HEK293 (cell line): ENCODE data around the gene FAM43A.
A peak's percentile ranks its signal among the peaks of the same experiment; 100 is the strongest.

ENCODE experiments used
- GLIS2 ChIP-seq: fragments of 450-650 bp; formaldehyde crosslinking; IDR thresholded peaks from 2 replicates; pipeline ENCODE4 v1.5.1; 2016; ENCODE audit warnings: missing biosample characterization, missing genetic modification characterization
- HOXD13 ChIP-seq: sonication (generic); formaldehyde crosslinking; IDR thresholded peaks from 2 replicates; pipeline ENCODE4 v1.8.0; 2022; ENCODE audit warnings: missing genetic modification reagents, borderline replicate concordance
- PATZ1 ChIP-seq: fragments of 450-650 bp; formaldehyde crosslinking; IDR thresholded peaks from 2 replicates; pipeline ENCODE4 v1.5.1; 2016; ENCODE audit warnings: missing biosample characterization, missing genetic modification characterization
- PRDM1 ChIP-seq: fragments of 450-650 bp; formaldehyde crosslinking; IDR thresholded peaks from 2 replicates; pipeline ENCODE4; 2016; ENCODE audit warnings: missing biosample characterization, missing genetic modification characterization
- SCRT2 ChIP-seq: fragments of 450-650 bp; formaldehyde crosslinking; IDR thresholded peaks from 2 replicates; pipeline ENCODE4 v1.5.1; 2016; ENCODE audit warnings: missing biosample characterization, missing genetic modification characterization
- TRIM28 ChIP-seq: IDR thresholded peaks from 2 replicates; pipeline ENCODE4 v1.6.1; 2011; ENCODE audit warnings: low read length, control low read depth, borderline replicate concordance
- YY1 ChIP-seq: fragments of 450-650 bp; formaldehyde crosslinking; IDR thresholded peaks from 2 replicates; pipeline ENCODE4 v1.5.1; 2018; ENCODE audit warnings: missing biosample characterization, missing genetic modification characterization
- ZBTB10 ChIP-seq: fragments of 450-650 bp; formaldehyde crosslinking; IDR thresholded peaks from 2 replicates; pipeline ENCODE4 v1.5.1; 2016; ENCODE audit warnings: missing biosample characterization, missing genetic modification characterization
- ZBTB17 ChIP-seq: fragments of 450-650 bp; formaldehyde crosslinking; IDR thresholded peaks from 2 replicates; pipeline ENCODE4 v1.5.1; 2016; ENCODE audit warnings: missing biosample characterization, missing genetic modification characterization
- ZBTB8A ChIP-seq: fragments of 450-650 bp; formaldehyde crosslinking; IDR thresholded peaks from 2 replicates; pipeline ENCODE4 v1.5.1; 2016; ENCODE audit warnings: missing biosample characterization, missing genetic modification characterization
- ZFP3 ChIP-seq: fragments of 450-650 bp; formaldehyde crosslinking; IDR thresholded peaks from 2 replicates; pipeline ENCODE4 v1.5.1; 2016; ENCODE audit warnings: low read depth, missing biosample characterization, missing genetic modification characterization
- ZFP37 ChIP-seq: fragments of 450-650 bp; formaldehyde crosslinking; IDR thresholded peaks from 2 replicates; pipeline ENCODE4 v1.5.1; 2016; ENCODE audit warnings: missing biosample characterization, missing genetic modification characterization
- ZNF140 ChIP-seq: fragments of 450-650 bp; formaldehyde crosslinking; IDR thresholded peaks from 2 replicates; pipeline ENCODE4 v1.5.1; 2016; ENCODE audit warnings: missing biosample characterization, missing genetic modification characterization
- ZNF19 ChIP-seq: fragments of 450-650 bp; formaldehyde crosslinking; IDR thresholded peaks from 2 replicates; pipeline ENCODE4; 2016; ENCODE audit warnings: missing biosample characterization, missing genetic modification characterization, low read depth
- ZNF2 ChIP-seq: fragments of 450-650 bp; formaldehyde crosslinking; IDR thresholded peaks from 2 replicates; pipeline ENCODE4 v1.5.1; 2016; ENCODE audit warnings: missing biosample characterization, missing genetic modification characterization
- ZNF202 ChIP-seq: fragments of 450-650 bp; formaldehyde crosslinking; IDR thresholded peaks from 2 replicates; pipeline ENCODE4 v1.5.1; 2016; ENCODE audit warnings: missing biosample characterization, missing genetic modification characterization, borderline replicate concordance
- ZNF223 ChIP-seq: fragments of 450-650 bp; formaldehyde crosslinking; IDR thresholded peaks from 2 replicates; pipeline ENCODE4 v1.5.1; 2016; ENCODE audit warnings: missing biosample characterization, missing genetic modification characterization
- ZNF24 ChIP-seq: fragments of 450-650 bp; formaldehyde crosslinking; IDR thresholded peaks from 2 replicates; pipeline ENCODE4 v1.5.1; 2016; ENCODE audit warnings: missing biosample characterization, missing genetic modification characterization
- ZNF248 ChIP-seq: fragments of 450-650 bp; formaldehyde crosslinking; IDR thresholded peaks from 2 replicates; pipeline ENCODE4 v1.5.1; 2017; ENCODE audit warnings: missing biosample characterization, missing genetic modification characterization
- ZNF354C ChIP-seq: fragments of 450-650 bp; formaldehyde crosslinking; IDR thresholded peaks from 2 replicates; pipeline ENCODE4 v1.5.1; 2016; ENCODE audit warnings: missing biosample characterization, missing genetic modification characterization, low read depth, borderline replicate concordance
- ZNF37A ChIP-seq: fragments of 450-650 bp; IDR thresholded peaks from 2 replicates; pipeline ENCODE4 v1.5.1; 2018; ENCODE audit warnings: missing biosample characterization, missing genetic modification characterization
- ZNF473 ChIP-seq: fragments of 450-650 bp; formaldehyde crosslinking; IDR thresholded peaks from 2 replicates; pipeline ENCODE4 v1.5.1; 2017; ENCODE audit warnings: missing biosample characterization, missing genetic modification characterization
- ZNF521 ChIP-seq: fragments of 450-650 bp; formaldehyde crosslinking; IDR thresholded peaks from 2 replicates; pipeline ENCODE4 v1.5.1; 2017; ENCODE audit warnings: missing biosample characterization, mild to moderate bottlenecking, missing genetic modification characterization
- ZNF530 ChIP-seq: fragments of 450-650 bp; formaldehyde crosslinking; IDR thresholded peaks from 2 replicates; pipeline ENCODE4 v1.5.1; 2016; ENCODE audit warnings: low read depth, missing biosample characterization, missing genetic modification characterization
- ZNF544 ChIP-seq: fragments of 450-650 bp; formaldehyde crosslinking; IDR thresholded peaks from 2 replicates; pipeline ENCODE4 v1.5.0; 2017; ENCODE audit warnings: missing biosample characterization, missing genetic modification characterization
- ZNF549 ChIP-seq: fragments of 450-650 bp; IDR thresholded peaks from 2 replicates; pipeline ENCODE4 v1.5.1; 2018; ENCODE audit warnings: missing biosample characterization, missing genetic modification characterization, mild to moderate bottlenecking, inconsistent platforms, moderate library complexity
- ZNF561 ChIP-seq: fragments of 450-650 bp; IDR thresholded peaks from 2 replicates; pipeline ENCODE4 v1.5.1; 2018; ENCODE audit warnings: missing biosample characterization, missing genetic modification characterization, borderline replicate concordance
- ZNF776 ChIP-seq: fragments of 450-650 bp; formaldehyde crosslinking; IDR thresholded peaks from 2 replicates; pipeline ENCODE4 v1.5.0; 2017; ENCODE audit warnings: missing biosample characterization, missing genetic modification characterization, borderline replicate concordance
- ZNF837 ChIP-seq: fragments of 450-650 bp; formaldehyde crosslinking; IDR thresholded peaks from 2 replicates; pipeline ENCODE4 v1.5.1; 2016; ENCODE audit warnings: missing biosample characterization, missing genetic modification characterization
- ZSCAN30 ChIP-seq: fragments of 450-650 bp; IDR thresholded peaks from 2 replicates; pipeline ENCODE4 v1.5.1; 2018; ENCODE audit warnings: missing biosample characterization, mild to moderate bottlenecking, missing genetic modification characterization, moderate library complexity
- TF ChIP-seq, protein P1 (sequence below): fragments of 450-650 bp; formaldehyde crosslinking; IDR thresholded peaks from 2 replicates; pipeline ENCODE4 v1.5.1; 2016; ENCODE audit warnings: missing biosample characterization, missing genetic modification characterization
- TF ChIP-seq, protein P2 (sequence below): fragments of 450-650 bp; formaldehyde crosslinking; IDR thresholded peaks from 2 replicates; pipeline ENCODE4 v1.5.1; 2016; ENCODE audit warnings: missing biosample characterization, missing genetic modification characterization

The FAM43A gene

DNA sequence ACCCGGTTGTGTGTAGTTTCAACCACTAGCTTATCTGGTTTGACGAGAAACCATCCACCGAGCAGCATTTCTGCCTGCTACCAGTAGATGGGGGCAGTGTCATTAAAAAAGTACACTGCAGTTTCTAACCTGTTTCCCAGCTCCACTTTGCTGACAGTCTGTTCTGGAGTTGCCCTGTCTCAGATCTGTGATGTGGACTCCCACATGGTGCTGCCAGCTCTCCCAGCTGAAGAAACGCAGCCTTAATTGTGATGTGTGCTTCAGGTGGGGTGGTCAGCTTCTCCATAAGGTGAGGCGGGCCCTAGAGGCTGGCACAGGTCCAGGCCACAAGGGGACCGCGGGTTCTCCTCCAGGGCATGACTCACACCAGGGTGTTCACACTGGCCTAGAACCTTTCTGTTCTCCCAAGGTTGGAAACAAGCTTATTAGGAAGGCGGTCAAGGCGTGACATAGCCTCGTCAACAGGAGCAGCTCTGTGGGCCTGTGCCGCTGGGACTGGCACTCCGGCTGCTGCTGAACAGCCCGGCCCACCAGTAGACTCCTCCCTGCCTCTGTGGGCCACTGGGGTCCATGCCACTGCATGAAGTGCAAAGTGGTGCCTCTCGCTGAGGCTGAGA lies 2.9 kb upstream of the FAM43A start (continued):
- TF ChIP-seq ZNF2 (tag by site-specific recombination) (peak; percentile 82), ZNF19 (tag by site-specific recombination) (no peak), TRIM28 (no peak), ZNF521 (tag by site-specific recombination) (no peak), ZNF248 (tag by site-specific recombination) (no peak), ZFP37 (peak; percentile 93), ZNF37A (no peak), ZNF140 (tag by site-specific recombination) (no peak), ZNF544 (tag by site-specific recombination) (no peak), ZNF202 (tag by site-specific recombination) (no peak), ZNF561 (tag by site-specific recombination) (no peak), ZBTB10 (no peak), SCRT2 (tag by site-specific recombination) (peak; percentile 87), ZSCAN30 (tag by site-specific recombination) (peak; percentile 64; the same call in 1 of the 2 replicates), GLIS2 (tag by site-specific recombination) (peak; percentile 49; the same call in 1 of the 2 replicates), HOXD13 (no peak), ZNF837 (tag by site-specific recombination) (no peak), ZBTB17 (tag by site-specific recombination) (peak; percentile 54; the same call in 1 of the 2 replicates), ZNF473 (no peak), YY1 (tag by site-specific recombination) (no peak), ZNF354C (no peak), ZNF530 (tag by site-specific recombination) (no peak), ZNF549 (no peak), ZNF776 (tag by site-specific recombination) (no peak), ZNF24 (tag by site-specific recombination) (no peak), PRDM1 (tag by site-specific recombination) (no peak), ZFP3 (tag by site-specific recombination) (no peak), ZBTB8A (tag by site-specific recombination) (0 out of 2 replicates have a peak, but pooled peaks have one; percentile 22), ZNF223 (tag by site-specific recombination) (no peak), PATZ1 (tag by site-specific recombination) (0 out of 2 replicates have a peak, but pooled peaks have one; percentile 10)
- TF ChIP-seq, protein P1, sequence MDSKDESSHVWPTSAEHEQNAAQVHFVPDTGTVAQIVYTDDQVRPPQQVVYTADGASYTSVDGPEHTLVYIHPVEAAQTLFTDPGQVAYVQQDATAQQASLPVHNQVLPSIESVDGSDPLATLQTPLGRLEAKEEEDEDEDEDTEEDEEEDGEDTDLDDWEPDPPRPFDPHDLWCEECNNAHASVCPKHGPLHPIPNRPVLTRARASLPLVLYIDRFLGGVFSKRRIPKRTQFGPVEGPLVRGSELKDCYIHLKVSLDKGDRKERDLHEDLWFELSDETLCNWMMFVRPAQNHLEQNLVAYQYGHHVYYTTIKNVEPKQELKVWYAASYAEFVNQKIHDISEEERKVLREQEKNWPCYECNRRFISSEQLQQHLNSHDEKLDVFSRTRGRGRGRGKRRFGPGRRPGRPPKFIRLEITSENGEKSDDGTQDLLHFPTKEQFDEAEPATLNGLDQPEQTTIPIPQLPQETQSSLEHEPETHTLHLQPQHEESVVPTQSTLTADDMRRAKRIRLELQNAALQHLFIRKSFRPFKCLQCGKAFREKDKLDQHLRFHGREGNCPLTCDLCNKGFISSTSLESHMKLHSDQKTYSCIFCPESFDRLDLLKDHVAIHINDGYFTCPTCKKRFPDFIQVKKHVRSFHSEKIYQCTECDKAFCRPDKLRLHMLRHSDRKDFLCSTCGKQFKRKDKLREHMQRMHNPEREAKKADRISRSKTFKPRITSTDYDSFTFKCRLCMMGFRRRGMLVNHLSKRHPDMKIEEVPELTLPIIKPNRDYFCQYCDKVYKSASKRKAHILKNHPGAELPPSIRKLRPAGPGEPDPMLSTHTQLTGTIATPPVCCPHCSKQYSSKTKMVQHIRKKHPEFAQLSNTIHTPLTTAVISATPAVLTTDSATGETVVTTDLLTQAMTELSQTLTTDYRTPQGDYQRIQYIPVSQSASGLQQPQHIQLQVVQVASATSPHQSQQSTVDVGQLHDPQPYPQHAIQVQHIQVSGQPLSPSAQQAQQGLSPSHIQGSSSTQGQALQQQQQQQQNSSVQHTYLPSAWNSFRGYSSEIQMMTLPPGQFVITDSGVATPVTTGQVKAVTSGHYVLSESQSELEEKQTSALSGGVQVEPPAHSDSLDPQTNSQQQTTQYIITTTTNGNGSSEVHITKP (tag by site-specific recombination), result peak; percentile 40; the same call in 1 of the 2 replicates
- TF ChIP-seq, protein P2, sequence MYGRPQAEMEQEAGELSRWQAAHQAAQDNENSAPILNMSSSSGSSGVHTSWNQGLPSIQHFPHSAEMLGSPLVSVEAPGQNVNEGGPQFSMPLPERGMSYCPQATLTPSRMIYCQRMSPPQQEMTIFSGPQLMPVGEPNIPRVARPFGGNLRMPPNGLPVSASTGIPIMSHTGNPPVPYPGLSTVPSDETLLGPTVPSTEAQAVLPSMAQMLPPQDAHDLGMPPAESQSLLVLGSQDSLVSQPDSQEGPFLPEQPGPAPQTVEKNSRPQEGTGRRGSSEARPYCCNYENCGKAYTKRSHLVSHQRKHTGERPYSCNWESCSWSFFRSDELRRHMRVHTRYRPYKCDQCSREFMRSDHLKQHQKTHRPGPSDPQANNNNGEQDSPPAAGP, result peak; percentile 47; the same call in 1 of the 2 replicates
